HS-5 (cell line): ENCODE data around the gene KLF8.

Experiments used
- DNase-seq: peaks from one replicate; pipeline ENCODE4 v3.0.0-alpha.2; 2012; ENCODE audit warnings: low read depth

KLF8 gene

GRCh38 chrX:56309881-56310280 is 77.7 kb downstream of the KLF8 start:
- no peak for DNase-seq

- DNase-seq, result no peak
Observed at GRCh38 chrX:56310581-56310980, 78.4 kb downstream of the KLF8 start.

- no peak for DNase-seq
Observed at GRCh38 chrX:56313308-56313707, 81.2 kb downstream of the KLF8 start.

DNA sequence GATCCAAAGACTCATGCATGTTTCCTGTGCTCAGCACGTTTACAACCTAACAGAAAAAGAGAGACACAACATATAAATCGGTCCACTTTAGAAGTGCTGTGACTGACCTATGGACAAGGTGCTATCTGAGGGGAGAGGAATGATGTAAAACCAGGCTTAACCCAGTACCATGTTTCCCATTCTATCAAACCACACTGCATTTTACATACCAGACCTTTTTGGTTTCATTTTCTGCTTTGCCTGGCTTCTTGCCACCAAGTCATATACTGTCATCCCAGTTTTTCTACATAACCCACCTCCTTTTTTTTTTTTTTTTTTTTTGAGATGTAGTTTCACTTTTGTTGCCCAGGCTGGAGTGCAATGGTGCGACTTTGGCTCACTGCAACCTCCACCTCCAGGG is 82.2 kb downstream of the KLF8 start:
- no peak for DNase-seq

DNA sequence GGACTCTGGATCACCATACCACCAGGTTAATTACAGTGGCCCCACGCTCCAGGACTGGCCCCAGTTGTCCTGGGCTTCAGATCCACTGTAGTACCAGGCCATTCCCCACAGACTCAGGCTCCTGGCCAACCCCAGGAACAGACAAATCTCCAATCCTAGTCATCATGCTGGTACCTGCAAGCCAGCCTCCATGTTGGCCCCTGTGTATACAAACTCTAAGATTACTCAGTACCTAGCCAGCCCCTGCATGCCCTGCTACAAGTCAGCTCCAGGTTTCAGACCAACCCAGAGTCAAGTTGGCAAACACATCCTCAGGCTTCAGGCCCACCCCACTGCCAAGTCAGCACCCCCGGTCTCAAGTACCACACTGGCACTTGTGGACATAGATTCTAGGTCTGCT is 85.9 kb downstream of the KLF8 start:
- no peak for DNase-seq

DNA sequence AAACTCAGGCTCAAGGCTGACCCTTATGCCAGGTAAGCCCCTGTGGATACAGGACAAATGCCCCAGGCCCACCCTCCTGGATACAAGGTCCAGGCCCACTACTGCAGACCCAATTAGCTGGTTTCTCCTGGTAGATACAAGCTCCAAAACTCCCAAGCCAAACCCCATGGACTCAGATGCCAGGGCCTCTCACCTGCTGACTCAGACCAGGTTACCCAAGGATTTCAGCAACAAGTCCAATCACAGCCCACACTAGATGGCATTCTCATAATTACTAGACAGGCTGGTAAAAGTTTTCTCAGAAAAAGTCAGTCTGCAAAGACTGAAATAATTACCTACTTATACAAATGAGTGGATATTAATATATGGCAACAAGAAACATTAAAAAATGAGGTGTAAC is 87.0 kb downstream of the KLF8 start:
- no peak for DNase-seq
